ENCODE data around the gene ENDOV. TPM values are rescaled to one million over a fixed set of nuclear protein-coding genes. Genes with fewer than 3 reads are reported as not detected.

The ENDOV gene
- total and polyA plus RNA-seq, 4 donors = 5.7 to 11.9 (median 8.3) TPM

DNA sequence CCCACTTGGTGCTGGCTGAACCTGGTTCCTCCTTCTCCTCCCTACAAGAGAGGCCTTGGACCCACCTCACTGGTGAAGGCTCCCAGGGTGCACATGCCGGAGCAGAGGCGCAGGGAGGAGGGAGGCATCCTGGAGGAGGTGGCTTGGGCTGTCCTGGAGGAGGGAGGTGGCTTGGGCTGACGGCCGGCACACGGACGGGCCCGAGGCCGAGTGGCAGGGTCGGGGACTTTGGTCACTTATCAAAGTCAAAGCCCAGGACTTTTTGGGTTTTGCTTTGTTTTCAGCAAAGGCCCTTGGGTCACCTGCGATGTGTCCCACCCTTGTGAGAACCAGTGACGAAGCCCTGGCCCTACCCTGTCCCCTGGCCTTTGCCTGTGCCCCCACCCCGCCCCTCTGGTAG, 28.5 kb downstream of the ENDOV start:
- no peak overlapping the region for H3K4me3 ChIP-seq (ENCODE audit: low read depth in 1 of 3, low read length in 3 of 3)
- no peaks in the 10 kb centered on the region for H3K9me3 ChIP-seq (ENCODE audit: control insufficient read depth in 4 of 4, low read length in 3 of 4)
- no peak overlapping the region for H3K27ac ChIP-seq (ENCODE audit: low read depth in 1 of 2, low read length in 2 of 2)
- peaks cover 0 to 1% (median 0%) of the 10 kb centered on the region in 4 donors for H3K36me3 ChIP-seq (ENCODE audit: control insufficient read depth in 4 of 4, insufficient read depth in 3 of 4, low read depth in 1 of 4, low read length in 3 of 4)
- H3K4me1 ChIP-seq (ENCODE audit: control insufficient read depth in 4 of 4, insufficient read depth in 4 of 4, low read length in 3 of 4) = peaks cover 0 to 4% (median 0%) of the 10 kb centered on the region in 4 donors
- TF ChIP-seq HNF4A (conservative IDR thresholded peaks at IDR 0.05) = peak; percentile 4 to 44
- TF ChIP-seq, protein P1, sequence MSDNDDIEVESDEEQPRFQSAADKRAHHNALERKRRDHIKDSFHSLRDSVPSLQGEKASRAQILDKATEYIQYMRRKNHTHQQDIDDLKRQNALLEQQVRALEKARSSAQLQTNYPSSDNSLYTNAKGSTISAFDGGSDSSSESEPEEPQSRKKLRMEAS (IDR thresholded peaks at IDR 0.05) = no peak
- no peak for TF ChIP-seq FOXA1 (IDR thresholded peaks at IDR 0.05)
- H3K9ac ChIP-seq (ENCODE audit: low read depth in 1 of 2, low read length in 2 of 2) = no peak overlapping the region
- 34% methylated on average over 12 of the region's 12 CpGs for WGBS
- DNase-seq (ENCODE audit: low spot score) = no peak
- no peaks in the 10 kb centered on the region for H3K27me3 ChIP-seq (ENCODE audit: control insufficient read depth in 4 of 4, insufficient read depth in 4 of 4, low read length in 3 of 4)

DNA sequence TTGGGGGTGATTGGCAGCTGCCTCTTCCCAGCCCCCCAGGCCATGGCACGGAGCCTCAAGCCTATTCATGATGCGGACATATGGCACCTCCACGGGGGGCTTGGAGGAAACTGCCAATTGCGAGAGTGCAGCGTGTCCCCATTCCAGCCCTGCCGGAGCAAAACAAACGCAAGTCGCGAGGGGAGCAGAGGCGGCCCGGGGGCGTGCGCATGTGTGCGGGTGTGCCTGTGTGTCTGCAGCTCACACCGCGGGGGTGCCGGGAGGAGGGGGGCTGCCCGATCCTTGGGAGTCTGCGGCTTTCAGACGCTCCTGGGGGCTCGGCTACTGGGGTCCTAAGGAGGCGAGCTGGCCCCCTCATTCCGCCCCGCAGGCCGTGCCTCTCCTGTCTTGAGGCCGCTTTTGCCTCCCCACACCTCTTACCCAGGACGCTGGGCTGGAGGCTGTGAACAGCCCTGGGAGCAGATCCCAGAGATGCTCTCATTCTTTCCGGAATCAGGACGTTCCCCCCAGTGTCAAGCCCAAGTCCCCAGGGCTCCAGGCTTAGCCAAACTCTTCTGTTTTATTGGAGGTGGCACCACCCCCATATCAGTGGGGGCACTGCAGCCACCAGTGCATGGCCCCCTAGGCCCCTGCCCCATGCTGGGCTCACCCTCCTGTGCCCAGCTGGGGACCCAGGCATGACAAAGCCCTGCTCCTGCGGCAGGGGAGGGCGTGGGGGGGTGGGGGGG, 29.1 kb downstream of the ENDOV start:
- H3K9ac ChIP-seq (ENCODE audit: low read depth in 1 of 2, low read length in 2 of 2) = no peak overlapping the region
- H3K27me3 ChIP-seq (ENCODE audit: control insufficient read depth in 4 of 4, insufficient read depth in 4 of 4, low read length in 3 of 4) = no peaks in the 10 kb centered on the region
- WGBS = 64% methylated on average over 31 of the region's 31 CpGs
- peaks cover 0 to 4% (median 0%) of the 10 kb centered on the region in 4 donors for H3K4me1 ChIP-seq (ENCODE audit: control insufficient read depth in 4 of 4, insufficient read depth in 4 of 4, low read length in 3 of 4)
- no peak for TF ChIP-seq SP1 (IDR thresholded peaks at IDR 0.05)
- TF ChIP-seq, protein P1 (IDR thresholded peaks at IDR 0.05) = no peak
- TF ChIP-seq, protein P2, sequence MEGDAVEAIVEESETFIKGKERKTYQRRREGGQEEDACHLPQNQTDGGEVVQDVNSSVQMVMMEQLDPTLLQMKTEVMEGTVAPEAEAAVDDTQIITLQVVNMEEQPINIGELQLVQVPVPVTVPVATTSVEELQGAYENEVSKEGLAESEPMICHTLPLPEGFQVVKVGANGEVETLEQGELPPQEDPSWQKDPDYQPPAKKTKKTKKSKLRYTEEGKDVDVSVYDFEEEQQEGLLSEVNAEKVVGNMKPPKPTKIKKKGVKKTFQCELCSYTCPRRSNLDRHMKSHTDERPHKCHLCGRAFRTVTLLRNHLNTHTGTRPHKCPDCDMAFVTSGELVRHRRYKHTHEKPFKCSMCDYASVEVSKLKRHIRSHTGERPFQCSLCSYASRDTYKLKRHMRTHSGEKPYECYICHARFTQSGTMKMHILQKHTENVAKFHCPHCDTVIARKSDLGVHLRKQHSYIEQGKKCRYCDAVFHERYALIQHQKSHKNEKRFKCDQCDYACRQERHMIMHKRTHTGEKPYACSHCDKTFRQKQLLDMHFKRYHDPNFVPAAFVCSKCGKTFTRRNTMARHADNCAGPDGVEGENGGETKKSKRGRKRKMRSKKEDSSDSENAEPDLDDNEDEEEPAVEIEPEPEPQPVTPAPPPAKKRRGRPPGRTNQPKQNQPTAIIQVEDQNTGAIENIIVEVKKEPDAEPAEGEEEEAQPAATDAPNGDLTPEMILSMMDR (IDR thresholded peaks at IDR 0.05; ENCODE audit: low read depth, low read length, missing input control) = no peak
- TF ChIP-seq YY1 (IDR thresholded peaks at IDR 0.05) = no peak
- TF ChIP-seq GABPA (IDR thresholded peaks at IDR 0.05 in 1 of 2, conservative IDR thresholded peaks at IDR 0.05 in 1 of 2) = no peak
- no peak for TF ChIP-seq FOXA1 (IDR thresholded peaks at IDR 0.05)
- no peak for DNase-seq (ENCODE audit: low spot score)
- no peaks in the 10 kb centered on the region for H3K9me3 ChIP-seq (ENCODE audit: control insufficient read depth in 4 of 4, low read length in 3 of 4)
- no peak overlapping the region for H3K4me3 ChIP-seq (ENCODE audit: low read depth in 1 of 3, low read length in 3 of 3)
- peaks cover 0 to 1% (median 0%) of the 10 kb centered on the region in 4 donors for H3K36me3 ChIP-seq (ENCODE audit: control insufficient read depth in 4 of 4, insufficient read depth in 3 of 4, low read depth in 1 of 4, low read length in 3 of 4)
- H3K27ac ChIP-seq (ENCODE audit: low read depth in 1 of 2, low read length in 2 of 2) = no peak overlapping the region

DNA sequence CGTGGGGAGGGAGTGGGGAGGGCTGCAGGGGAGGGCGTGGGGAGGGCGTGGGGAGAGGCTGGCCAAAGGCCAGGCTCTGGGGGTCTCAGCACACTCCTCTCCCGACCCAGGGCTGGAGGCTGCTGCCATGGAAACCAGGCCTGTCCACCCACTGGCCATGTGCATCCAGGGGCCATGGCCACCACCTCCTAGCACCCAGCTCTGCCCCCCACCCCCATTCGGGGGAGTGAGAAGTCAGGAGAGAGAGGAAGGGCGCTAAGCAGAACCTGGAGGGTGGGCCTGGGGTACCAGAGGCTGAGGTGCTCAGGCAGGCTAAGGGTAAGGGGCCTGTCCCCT, 29.6 kb downstream of the ENDOV start:
- H3K4me1 ChIP-seq (ENCODE audit: control insufficient read depth in 4 of 4, insufficient read depth in 4 of 4, low read length in 3 of 4) = peaks cover 0 to 4% (median 0%) of the 10 kb centered on the region in 4 donors
- peaks cover 0 to 1% (median 0%) of the 10 kb centered on the region in 4 donors for H3K36me3 ChIP-seq (ENCODE audit: control insufficient read depth in 4 of 4, insufficient read depth in 3 of 4, low read depth in 1 of 4, low read length in 3 of 4)
- 79% methylated on average over 6 of the region's 6 CpGs for WGBS
- H3K4me3 ChIP-seq (ENCODE audit: low read depth in 1 of 3, low read length in 3 of 3) = no peak overlapping the region
- no peak for DNase-seq (ENCODE audit: low spot score)
- no peak overlapping the region for H3K27ac ChIP-seq (ENCODE audit: low read depth in 1 of 2, low read length in 2 of 2)
- no peak overlapping the region for H3K9ac ChIP-seq (ENCODE audit: low read depth in 1 of 2, low read length in 2 of 2)
- H3K9me3 ChIP-seq (ENCODE audit: control insufficient read depth in 4 of 4, low read length in 3 of 4) = no peaks in the 10 kb centered on the region
- no peaks in the 10 kb centered on the region for H3K27me3 ChIP-seq (ENCODE audit: control insufficient read depth in 4 of 4, insufficient read depth in 4 of 4, low read length in 3 of 4)
- no peak for TF ChIP-seq RAD21 (IDR thresholded peaks at IDR 0.05)
- no peak for TF ChIP-seq EGR1 (IDR thresholded peaks at IDR 0.05; ENCODE audit: low read depth in 2 of 2)
- TF ChIP-seq FOXA1 (IDR thresholded peaks at IDR 0.05) = no peak
- TF ChIP-seq YY1 (IDR thresholded peaks at IDR 0.05) = no peak
- TF ChIP-seq HNF4G (IDR thresholded peaks at IDR 0.05) = no peak
- no peak for TF ChIP-seq SP1 (IDR thresholded peaks at IDR 0.05)
- TF ChIP-seq JUND (IDR thresholded peaks at IDR 0.05) = no peak
- TF ChIP-seq, protein P3, sequence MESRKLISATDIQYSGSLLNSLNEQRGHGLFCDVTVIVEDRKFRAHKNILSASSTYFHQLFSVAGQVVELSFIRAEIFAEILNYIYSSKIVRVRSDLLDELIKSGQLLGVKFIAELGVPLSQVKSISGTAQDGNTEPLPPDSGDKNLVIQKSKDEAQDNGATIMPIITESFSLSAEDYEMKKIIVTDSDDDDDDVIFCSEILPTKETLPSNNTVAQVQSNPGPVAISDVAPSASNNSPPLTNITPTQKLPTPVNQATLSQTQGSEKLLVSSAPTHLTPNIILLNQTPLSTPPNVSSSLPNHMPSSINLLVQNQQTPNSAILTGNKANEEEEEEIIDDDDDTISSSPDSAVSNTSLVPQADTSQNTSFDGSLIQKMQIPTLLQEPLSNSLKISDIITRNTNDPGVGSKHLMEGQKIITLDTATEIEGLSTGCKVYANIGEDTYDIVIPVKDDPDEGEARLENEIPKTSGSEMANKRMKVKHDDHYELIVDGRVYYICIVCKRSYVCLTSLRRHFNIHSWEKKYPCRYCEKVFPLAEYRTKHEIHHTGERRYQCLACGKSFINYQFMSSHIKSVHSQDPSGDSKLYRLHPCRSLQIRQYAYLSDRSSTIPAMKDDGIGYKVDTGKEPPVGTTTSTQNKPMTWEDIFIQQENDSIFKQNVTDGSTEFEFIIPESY (IDR thresholded peaks at IDR 0.05) = no peak
- TF ChIP-seq NR2F2 (IDR thresholded peaks at IDR 0.05) = no peak
- TF ChIP-seq, protein P1 (IDR thresholded peaks at IDR 0.05) = no peak
- TF ChIP-seq GABPA (IDR thresholded peaks at IDR 0.05 in 1 of 2, conservative IDR thresholded peaks at IDR 0.05 in 1 of 2) = no peak
- TF ChIP-seq HNF4A (conservative IDR thresholded peaks at IDR 0.05) = no peak
- TF ChIP-seq FOXA2 (IDR thresholded peaks at IDR 0.05) = no peak
- TF ChIP-seq, protein P4, sequence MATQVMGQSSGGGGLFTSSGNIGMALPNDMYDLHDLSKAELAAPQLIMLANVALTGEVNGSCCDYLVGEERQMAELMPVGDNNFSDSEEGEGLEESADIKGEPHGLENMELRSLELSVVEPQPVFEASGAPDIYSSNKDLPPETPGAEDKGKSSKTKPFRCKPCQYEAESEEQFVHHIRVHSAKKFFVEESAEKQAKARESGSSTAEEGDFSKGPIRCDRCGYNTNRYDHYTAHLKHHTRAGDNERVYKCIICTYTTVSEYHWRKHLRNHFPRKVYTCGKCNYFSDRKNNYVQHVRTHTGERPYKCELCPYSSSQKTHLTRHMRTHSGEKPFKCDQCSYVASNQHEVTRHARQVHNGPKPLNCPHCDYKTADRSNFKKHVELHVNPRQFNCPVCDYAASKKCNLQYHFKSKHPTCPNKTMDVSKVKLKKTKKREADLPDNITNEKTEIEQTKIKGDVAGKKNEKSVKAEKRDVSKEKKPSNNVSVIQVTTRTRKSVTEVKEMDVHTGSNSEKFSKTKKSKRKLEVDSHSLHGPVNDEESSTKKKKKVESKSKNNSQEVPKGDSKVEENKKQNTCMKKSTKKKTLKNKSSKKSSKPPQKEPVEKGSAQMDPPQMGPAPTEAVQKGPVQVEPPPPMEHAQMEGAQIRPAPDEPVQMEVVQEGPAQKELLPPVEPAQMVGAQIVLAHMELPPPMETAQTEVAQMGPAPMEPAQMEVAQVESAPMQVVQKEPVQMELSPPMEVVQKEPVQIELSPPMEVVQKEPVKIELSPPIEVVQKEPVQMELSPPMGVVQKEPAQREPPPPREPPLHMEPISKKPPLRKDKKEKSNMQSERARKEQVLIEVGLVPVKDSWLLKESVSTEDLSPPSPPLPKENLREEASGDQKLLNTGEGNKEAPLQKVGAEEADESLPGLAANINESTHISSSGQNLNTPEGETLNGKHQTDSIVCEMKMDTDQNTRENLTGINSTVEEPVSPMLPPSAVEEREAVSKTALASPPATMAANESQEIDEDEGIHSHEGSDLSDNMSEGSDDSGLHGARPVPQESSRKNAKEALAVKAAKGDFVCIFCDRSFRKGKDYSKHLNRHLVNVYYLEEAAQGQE (IDR thresholded peaks at IDR 0.05) = no peak
- TF ChIP-seq TAF1 (conservative IDR thresholded peaks at IDR 0.05) = no peak

Measured in liver (tissue), 9 donors.